NT2/D1 (cell line): ENCODE results near the gene DLL1.

Experiments used
- DNase-seq: peaks from one replicate; pipeline ENCODE4 v3.0.0-alpha.2; 2011; ENCODE audit warnings: low read depth, low spot score
- H3K27me3 ChIP-seq: 2 replicates; pipeline ENCODE4 v1.6.0; 2011; ENCODE audit warnings: mild to moderate bottlenecking; ENCODE audit not compliant: insufficient read length, insufficient read depth
- H3K36me3 ChIP-seq: 2 replicates; pipeline ENCODE4 v1.6.1; 2011; ENCODE audit warnings: mild to moderate bottlenecking, low read length, mixed read lengths; ENCODE audit not compliant: insufficient read depth, insufficient read length
- H3K4me1 ChIP-seq: 2 replicates; pipeline ENCODE4 v1.5.1; 2011; ENCODE audit not compliant: insufficient read depth, insufficient read length
- H3K4me3 ChIP-seq: 2 replicates; pipeline ENCODE4 v1.5.1; 2011; ENCODE audit warnings: low read depth; ENCODE audit not compliant: insufficient read length
- H3K9ac ChIP-seq: 2 replicates; pipeline ENCODE4 v1.6.0; 2011; ENCODE audit warnings: low read depth; ENCODE audit not compliant: insufficient read length
- H3K9me3 ChIP-seq: 2 replicates; pipeline ENCODE4 v1.5.1; 2011; ENCODE audit warnings: mild to moderate bottlenecking, low read length; ENCODE audit not compliant: insufficient read depth
- SUZ12 ChIP-seq: IDR thresholded peaks from 2 replicates; pipeline ENCODE4 v1.6.1; 2011; ENCODE audit not compliant: insufficient read length, insufficient read depth; ENCODE audit errors: extremely low read depth
- YY1 ChIP-seq: IDR thresholded peaks from 2 replicates; pipeline ENCODE4 v1.6.1; 2011; ENCODE audit not compliant: insufficient read length, insufficient read depth
- ZNF274 ChIP-seq: IDR thresholded peaks from 2 replicates; pipeline ENCODE4 v1.6.1; 2011; ENCODE audit warnings: mild to moderate bottlenecking, low read depth, low read length

DLL1 gene

GRCh38 chr6:170273681-170274080, 17.2 kb downstream of the DLL1 start:
- TF ChIP-seq YY1 (no peak), ZNF274 (no peak), SUZ12 (no peak)
- Histone ChIP-seq H3K36me3 (no peaks in the 10 kb centered on the region), H3K9me3 (no peaks in the 10 kb centered on the region), H3K9ac (no peak overlapping the region), H3K4me1 (no peaks in the 10 kb centered on the region), H3K4me3 (no peak overlapping the region), H3K27me3 (no peaks in the 10 kb centered on the region)
- no peak for DNase-seq

GRCh38 chr6:170273191-170273590, 17.7 kb downstream of the DLL1 start:
- Histone ChIP-seq H3K9me3 (no peaks in the 10 kb centered on the region), H3K36me3 (no peaks in the 10 kb centered on the region), H3K4me3 (no peak overlapping the region), H3K9ac (no peak overlapping the region), H3K4me1 (no peaks in the 10 kb centered on the region), H3K27me3 (no peaks in the 10 kb centered on the region)
- no peak for DNase-seq
- no peak for TF ChIP-seq ZNF274

- Histone ChIP-seq H3K9ac (no peak overlapping the region), H3K4me1 (no peaks in the 10 kb centered on the region), H3K4me3 (no peak overlapping the region), H3K36me3 (no peaks in the 10 kb centered on the region), H3K9me3 (no peaks in the 10 kb centered on the region), H3K27me3 (no peaks in the 10 kb centered on the region)
- TF ChIP-seq ZNF274, result no peak
- TF ChIP-seq YY1, result no peak
- TF ChIP-seq SUZ12, result no peak
- no peak for DNase-seq
Measured at GRCh38 chr6:170272341-170273065, 18.4 kb downstream of the DLL1 start.

GRCh38 chr6:170271771-170272314, 19.0 kb downstream of the DLL1 start:
- no peak overlapping the region for H3K4me3 ChIP-seq
- TF ChIP-seq SUZ12, result no peak
- no peak for TF ChIP-seq ZNF274
- no peak for TF ChIP-seq YY1
- no peak overlapping the region for H3K9ac ChIP-seq
- no peaks in the 10 kb centered on the region for H3K27me3 ChIP-seq
- H3K36me3 ChIP-seq, result no peaks in the 10 kb centered on the region
- no peaks in the 10 kb centered on the region for H3K4me1 ChIP-seq
- no peak for DNase-seq
- H3K9me3 ChIP-seq, result no peaks in the 10 kb centered on the region

GRCh38 chr6:170270984-170271593, 19.8 kb downstream of the DLL1 start:
- DNase-seq, result no peak
- no peak for TF ChIP-seq YY1
- Histone ChIP-seq H3K4me3 (no peak overlapping the region), H3K9me3 (no peaks in the 10 kb centered on the region), H3K36me3 (no peaks in the 10 kb centered on the region), H3K27me3 (no peaks in the 10 kb centered on the region), H3K9ac (no peak overlapping the region), H3K4me1 (no peaks in the 10 kb centered on the region)

- DNase-seq, result no peak
- no peaks in the 10 kb centered on the region for H3K9me3 ChIP-seq
- H3K36me3 ChIP-seq, result no peaks in the 10 kb centered on the region
- no peak overlapping the region for H3K4me3 ChIP-seq
- no peak for TF ChIP-seq YY1
- H3K9ac ChIP-seq, result no peak overlapping the region
- no peaks in the 10 kb centered on the region for H3K4me1 ChIP-seq
- no peaks in the 10 kb centered on the region for H3K27me3 ChIP-seq
Measured at GRCh38 chr6:170269846-170270541, 20.9 kb downstream of the DLL1 start.

GRCh38 chr6:170269151-170269845, 21.6 kb downstream of the DLL1 start:
- Histone ChIP-seq H3K9me3 (no peaks in the 10 kb centered on the region), H3K36me3 (no peaks in the 10 kb centered on the region), H3K4me3 (no peak overlapping the region), H3K9ac (no peak overlapping the region), H3K27me3 (no peaks in the 10 kb centered on the region), H3K4me1 (no peaks in the 10 kb centered on the region)
- TF ChIP-seq YY1, result no peak
- TF ChIP-seq ZNF274, result no peak
- TF ChIP-seq SUZ12, result no peak
- no peak for DNase-seq
